Stomach (tissue), 9 donors: ENCODE data around the gene TSHR. TPM values are rescaled to one million over a fixed set of nuclear protein-coding genes. Genes with fewer than 3 reads are reported as not detected.

Experiments used
- DNase-seq, 2 donors: peaks; one replicate each; pipeline versions ENCODE4 v3.0.0 to v3.0.0-alpha.2; 2013 to 2019
- H3K27ac ChIP-seq, 5 donors: fragments of 200-600 bp in 4 of 5; sonication (generic) in 4 of 5; one replicate each; pipeline ENCODE4 v1.5.1; 2013 to 2019; ENCODE audit warnings: mild to moderate bottlenecking in 1 of 5, moderate library complexity in 1 of 5
- H3K27me3 ChIP-seq, 3 donors: fragments of 200-600 bp; sonication (generic); one replicate each; pipeline ENCODE4 v1.5.1; 2017 to 2019; ENCODE audit warnings: mixed run types in 1 of 3
- H3K36me3 ChIP-seq, 4 donors: fragments of 200-600 bp; sonication (generic); 1 replicate in 3 of 4; 2 replicates in 1 of 4; pipeline ENCODE4 v1.5.1; 2016 to 2019
- H3K4me1 ChIP-seq, 4 donors: fragments of 200-600 bp; sonication (generic); one replicate each; pipeline ENCODE4 v1.5.1; 2016 to 2019
- H3K4me3 ChIP-seq, 4 donors: fragments of 200-600 bp; sonication (generic) in 3 of 4; one replicate each; pipeline ENCODE4 v1.5.1; 2016 to 2019; ENCODE audit warnings: mild to moderate bottlenecking in 1 of 4
- H3K9me3 ChIP-seq, 4 donors: fragments of 200-600 bp; sonication (generic); one replicate each; pipeline ENCODE4 v1.5.1; 2016 to 2019
- EP300 ChIP-seq: sonication (generic); formaldehyde crosslinking; IDR thresholded peaks from one replicate; pipeline ENCODE4 v1.6.1; 2017; ENCODE audit warnings: antibody characterized with exemption
- POLR2A ChIP-seq, 4 donors: fragments of 450-650 bp; IDR thresholded peaks; one replicate each; pipeline ENCODE4 v1.6.1; 2016; ENCODE audit warnings: antibody characterized with exemption in 4 of 4, control low read depth in 2 of 4, mild to moderate bottlenecking in 1 of 4, moderate library complexity in 1 of 4
- POLR2AphosphoS5 ChIP-seq, 3 donors: sonication (generic); formaldehyde crosslinking; IDR thresholded peaks; one replicate each; pipeline ENCODE4 v1.6.1; 2016; ENCODE audit warnings: antibody characterized with exemption in 3 of 3
- WGBS, 5 donors: extraction: QIAGEN DNeasy Blood & Tissue Kit in 3 of 5; methylation state at CpG; one replicate each; pipeline versions ENCODE4 v1.1.5 to v1.1.7; 2013 to 2018; 5-methylcytosine and 5-hydroxymethylcytosine counted together
- intact Hi-C: fragments of 100-400 bp; cut with DNase I; formaldehyde crosslinking; loops from one replicate; pipeline ENCODE4 v1.15.1; 2023; ENCODE audit warnings: low total_unique reads
- polyA plus RNA-seq, 3 donors: library from polyadenylated mRNA; stranded (reverse); fragments of 200-250 nt; gene quantifications; one replicate each; pipeline ENCODE4 v1.2.3, GENCODE V29; 2013
- total RNA-seq, 5 donors: library from RNA; depleted of rRNA; stranded (reverse); fragments of >200 nt; gene quantifications; one replicate each; pipeline versions ENCODE4 v1.1.0 to v1.2.3, GENCODE V29; 2014 to 2016
- TF ChIP-seq, protein P1 (sequence below), 7 experiments: fragments of 450-650 bp in 4 of 7; fragments of 200-600 bp in 3 of 7; sonication (generic) in 3 of 7; IDR thresholded peaks; one replicate each; pipeline ENCODE4 v1.5.1; 2016 to 2019; ENCODE audit warnings: antibody characterized with exemption in 7 of 7, control low read depth in 2 of 7, mild to moderate bottlenecking in 1 of 7
- donor health status: healthy with polysubstance abuse.
- donor health status: Bipolar disorder and iron deficiency.
- donor health status: healthy.

TSHR gene
- total and polyA plus RNA-seq, 8 donors, result 0.18 to 0.46 (median 0.45) TPM; not detected in 5

GRCh38 chr14:80974679-80975078 is 19.3 kb downstream of the TSHR start:
- no peak for TF ChIP-seq POLR2AphosphoS5 (IDR thresholded peaks at IDR 0.05)
- TF ChIP-seq POLR2A (IDR thresholded peaks at IDR 0.05), result no peak
- TF ChIP-seq, protein P1, sequence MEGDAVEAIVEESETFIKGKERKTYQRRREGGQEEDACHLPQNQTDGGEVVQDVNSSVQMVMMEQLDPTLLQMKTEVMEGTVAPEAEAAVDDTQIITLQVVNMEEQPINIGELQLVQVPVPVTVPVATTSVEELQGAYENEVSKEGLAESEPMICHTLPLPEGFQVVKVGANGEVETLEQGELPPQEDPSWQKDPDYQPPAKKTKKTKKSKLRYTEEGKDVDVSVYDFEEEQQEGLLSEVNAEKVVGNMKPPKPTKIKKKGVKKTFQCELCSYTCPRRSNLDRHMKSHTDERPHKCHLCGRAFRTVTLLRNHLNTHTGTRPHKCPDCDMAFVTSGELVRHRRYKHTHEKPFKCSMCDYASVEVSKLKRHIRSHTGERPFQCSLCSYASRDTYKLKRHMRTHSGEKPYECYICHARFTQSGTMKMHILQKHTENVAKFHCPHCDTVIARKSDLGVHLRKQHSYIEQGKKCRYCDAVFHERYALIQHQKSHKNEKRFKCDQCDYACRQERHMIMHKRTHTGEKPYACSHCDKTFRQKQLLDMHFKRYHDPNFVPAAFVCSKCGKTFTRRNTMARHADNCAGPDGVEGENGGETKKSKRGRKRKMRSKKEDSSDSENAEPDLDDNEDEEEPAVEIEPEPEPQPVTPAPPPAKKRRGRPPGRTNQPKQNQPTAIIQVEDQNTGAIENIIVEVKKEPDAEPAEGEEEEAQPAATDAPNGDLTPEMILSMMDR (IDR thresholded peaks at IDR 0.05), result no peak
- no peak for TF ChIP-seq EP300
- no peaks in the 10 kb centered on the region for H3K27me3 ChIP-seq
- intact Hi-C loops, result no loop called here
- no peak overlapping the region for H3K4me3 ChIP-seq
- WGBS, 5 donors, result 63 to 83% (median 79%) methylated on average over 2 of the region's 2 CpGs
- no peak for DNase-seq
- H3K9me3 ChIP-seq, result no peaks in the 10 kb centered on the region
- H3K4me1 ChIP-seq, result peaks cover 0 to 15% (median 0%) of the 10 kb centered on the region in 4 donors
- no peaks in the 10 kb centered on the region for H3K36me3 ChIP-seq
- no peak overlapping the region for H3K27ac ChIP-seq

DNA sequence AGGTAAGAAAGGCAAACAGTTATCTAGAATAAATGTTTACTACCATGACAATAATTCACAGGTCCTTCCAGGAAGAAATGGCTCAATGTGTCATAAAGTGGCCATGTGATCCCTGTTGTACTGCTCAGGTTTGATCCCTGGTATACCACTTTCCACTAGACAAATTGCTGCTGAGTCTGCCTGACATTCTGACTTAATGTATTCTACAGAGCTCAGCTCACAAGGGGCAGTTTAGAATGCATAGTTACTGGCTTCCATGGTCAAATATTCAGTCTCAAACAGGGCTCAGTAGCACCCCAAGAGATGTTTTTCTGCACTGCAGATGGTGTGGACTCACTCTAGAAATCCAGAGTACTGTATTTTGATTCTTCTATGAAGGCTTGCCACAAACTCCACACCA is 21.8 kb downstream of the TSHR start:
- Histone ChIP-seq H3K4me3 (no peak overlapping the region), H3K27ac (no peak overlapping the region), H3K36me3 (no peaks in the 10 kb centered on the region), H3K27me3 (no peaks in the 10 kb centered on the region), H3K4me1 (peaks cover 0 to 15% (median 0%) of the 10 kb centered on the region in 4 donors), H3K9me3 (no peaks in the 10 kb centered on the region)
- peak in 1 of 2 donors; percentile 11 for DNase-seq
- TF ChIP-seq POLR2AphosphoS5 (IDR thresholded peaks at IDR 0.05) (no peak), EP300 (no peak), POLR2A (IDR thresholded peaks at IDR 0.05) (no peak)
- TF ChIP-seq, protein P1 (IDR thresholded peaks at IDR 0.05), result no peak
- intact Hi-C loops, result no loop called here

- no peak for TF ChIP-seq POLR2AphosphoS5 (IDR thresholded peaks at IDR 0.05)
- TF ChIP-seq POLR2A (IDR thresholded peaks at IDR 0.05), result no peak
- TF ChIP-seq EP300, result no peak
- TF ChIP-seq, protein P1 (IDR thresholded peaks at IDR 0.05), result no peak
- DNase-seq, result peak in 1 of 2 donors; percentile 12
- Histone ChIP-seq H3K27me3 (no peaks in the 10 kb centered on the region), H3K36me3 (no peaks in the 10 kb centered on the region), H3K27ac (no peak overlapping the region), H3K9me3 (no peaks in the 10 kb centered on the region), H3K4me1 (peaks cover 0 to 15% (median 0%) of the 10 kb centered on the region in 4 donors), H3K4me3 (no peak overlapping the region)
- 45 to 73% (median 60%) methylated on average over 2 of the region's 2 CpGs for WGBS, 5 donors
- intact Hi-C loops, result no loop called here
Observed at GRCh38 chr14:80978403-80978802, 23.0 kb downstream of the TSHR start.

GRCh38 chr14:80979951-80980350 is 24.5 kb downstream of the TSHR start:
- 68 to 91% (median 85%) methylated on average over 2 of the region's 2 CpGs for WGBS, 5 donors

More at GRCh38 chr14:80979951-80980350, 24.5 kb downstream of the TSHR start:
- no peak overlapping the region for H3K4me3 ChIP-seq
- TF ChIP-seq, protein P1 (IDR thresholded peaks at IDR 0.05), result no peak
- no peak for TF ChIP-seq POLR2A (IDR thresholded peaks at IDR 0.05)
- TF ChIP-seq EP300, result no peak
- no peak for TF ChIP-seq POLR2AphosphoS5 (IDR thresholded peaks at IDR 0.05)
- intact Hi-C loops, result no loop called here
- H3K27me3 ChIP-seq, result peaks cover 0 to under 1% (median 0%) of the 10 kb centered on the region in 3 donors
- H3K27ac ChIP-seq, result no peak overlapping the region
- no peak for DNase-seq
- no peaks in the 10 kb centered on the region for H3K36me3 ChIP-seq
- no peaks in the 10 kb centered on the region for H3K9me3 ChIP-seq
- H3K4me1 ChIP-seq, result no peaks in the 10 kb centered on the region
